ELR (cell line): ENCODE data around the gene CDK8.
"Not testable (repeated sequence)": the region's sequence is repeated elsewhere in the genome, so short reads cannot be mapped to it uniquely, and the experiment has no call there.

Experiments used
- DNase-seq: peaks from one replicate; pipeline ENCODE4 v3.0.0-alpha.2; 2015; ENCODE audit warnings: low read depth

The CDK8 gene

DNA sequence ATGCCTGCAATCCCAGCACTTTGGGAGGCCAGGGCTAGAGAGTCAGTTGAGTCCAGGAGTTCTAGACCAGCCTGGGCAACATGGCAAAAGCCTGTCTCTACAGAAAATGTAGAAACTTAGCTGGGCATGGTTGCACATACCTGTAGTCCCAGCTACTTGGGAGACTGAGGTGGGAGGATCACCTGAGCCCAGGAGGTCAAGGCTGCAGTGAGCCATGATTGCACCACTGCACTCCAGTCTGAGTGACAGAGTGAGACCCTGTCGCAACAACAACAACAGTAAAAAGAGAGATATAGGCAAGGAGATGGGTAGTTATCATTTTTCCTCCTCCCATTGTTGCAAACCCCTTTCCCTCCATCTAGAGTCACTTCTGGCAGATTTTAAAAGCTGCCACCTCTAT lies 62.2 kb downstream of the CDK8 start:
- not testable (repeated sequence) for DNase-seq

GRCh38 chr13:26320766-26321165 lies 66.8 kb downstream of the CDK8 start:
- DNase-seq = no peak

GRCh38 chr13:26323127-26323526 lies 69.2 kb downstream of the CDK8 start:
- no peak for DNase-seq

DNA sequence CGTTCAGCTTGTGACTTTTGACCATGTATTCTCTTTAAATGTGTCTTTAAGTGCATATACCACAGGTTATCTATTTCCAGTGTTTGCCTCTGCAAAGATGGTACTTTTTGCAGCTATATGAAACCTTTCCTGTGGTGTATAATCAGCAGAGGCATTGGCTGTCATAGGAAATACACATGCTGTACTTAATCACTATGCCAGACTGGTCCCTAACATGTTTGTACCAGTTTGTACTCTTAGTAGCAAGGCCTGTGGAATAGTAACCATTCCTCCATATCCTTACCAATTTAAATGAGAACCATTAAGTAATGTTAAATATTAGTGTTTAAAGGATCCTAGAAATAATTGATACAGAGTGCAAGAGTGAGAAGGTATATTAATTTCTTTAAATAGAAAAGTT lies 69.8 kb downstream of the CDK8 start:
- no peak for DNase-seq

- no peak for DNase-seq
Measured at GRCh38 chr13:26324294-26324693, 70.4 kb downstream of the CDK8 start.

GRCh38 chr13:26324867-26325266 lies 70.9 kb downstream of the CDK8 start:
- no peak for DNase-seq

DNA sequence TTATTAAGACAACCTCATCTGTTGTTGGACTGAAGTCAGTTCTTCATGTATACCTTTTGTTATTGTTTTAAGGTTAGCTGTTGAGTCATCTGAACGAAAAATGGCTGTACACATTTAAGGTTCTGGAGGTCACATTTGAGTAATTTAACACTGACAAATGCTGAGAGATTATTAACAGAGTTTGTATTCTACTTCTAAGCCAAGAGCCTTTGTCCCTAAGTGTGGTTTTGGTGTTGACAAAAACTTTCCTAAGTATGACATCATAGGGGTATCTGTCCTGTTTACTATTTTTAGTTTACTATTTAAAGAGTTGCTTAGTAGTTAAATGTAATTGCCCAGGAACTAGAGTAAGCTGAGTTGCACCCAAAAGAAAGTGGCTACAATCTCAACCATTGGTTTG lies 71.9 kb downstream of the CDK8 start:
- no peak for DNase-seq

DNA sequence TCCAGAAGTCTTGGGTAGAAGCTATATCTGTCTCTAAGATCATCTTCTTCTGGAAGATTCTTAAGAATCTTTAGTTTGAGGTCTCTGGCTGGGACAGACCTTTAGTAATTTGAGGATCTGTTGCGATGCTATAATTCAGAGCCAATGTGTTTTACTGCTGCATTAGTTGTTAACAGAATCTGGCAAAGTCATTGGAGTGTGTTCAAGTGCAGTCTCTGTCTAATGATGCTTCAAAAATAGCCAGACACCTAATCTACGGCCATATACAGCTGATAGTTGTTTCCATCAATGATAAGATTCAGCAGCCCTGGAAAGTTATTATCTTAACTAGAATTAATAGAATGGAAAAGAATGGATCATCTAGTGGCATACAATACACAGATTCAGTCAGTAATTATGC lies 72.6 kb downstream of the CDK8 start:
- DNase-seq = no peak

GRCh38 chr13:26327940-26328725 lies 74.2 kb downstream of the CDK8 start:
- DNase-seq = no peak

DNA sequence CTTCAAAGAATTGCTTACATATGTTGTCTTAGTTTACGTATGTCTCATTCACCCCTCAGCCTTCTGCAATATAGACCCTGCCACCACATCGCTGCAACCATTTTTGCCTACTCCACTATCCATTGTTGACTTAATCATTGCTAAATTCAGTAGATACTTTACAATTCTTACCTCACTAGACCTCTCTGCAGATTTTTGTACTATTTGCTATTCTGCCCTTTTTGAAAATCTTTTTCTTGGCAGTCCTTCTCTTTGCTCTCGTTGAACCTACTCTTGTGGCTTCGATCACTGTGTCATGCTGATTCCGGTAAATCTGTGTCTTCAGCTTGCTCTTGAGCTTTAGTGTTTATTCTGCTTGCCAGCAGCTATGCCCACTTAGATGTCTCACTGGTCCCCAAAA lies 81.2 kb downstream of the CDK8 start:
- no peak for DNase-seq

- peak; percentile 16 for DNase-seq
Measured at GRCh38 chr13:26340807-26341206, 86.9 kb downstream of the CDK8 start.

- DNase-seq = no peak
Measured at GRCh38 chr13:26342898-26343297, 89.0 kb downstream of the CDK8 start.

DNA sequence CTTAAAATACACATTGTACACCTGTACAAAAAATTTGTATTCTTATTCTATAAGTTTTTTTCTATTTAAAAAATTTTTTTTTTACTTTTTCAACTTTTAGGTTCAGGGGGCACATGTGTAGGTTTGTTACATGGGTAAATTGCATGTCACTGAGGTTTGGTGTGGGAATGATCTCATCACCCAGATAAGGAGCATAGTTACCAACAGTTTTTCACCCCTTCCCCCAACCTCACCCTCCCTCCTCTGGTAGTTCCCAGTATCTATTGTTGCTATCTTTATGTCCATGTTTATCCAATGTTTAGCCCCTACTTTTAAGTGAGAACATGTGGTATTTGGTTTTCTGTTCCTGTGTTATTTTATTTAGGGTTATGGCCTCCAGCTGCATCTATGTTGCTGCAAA lies 89.9 kb downstream of the CDK8 start:
- no peak for DNase-seq

DNA sequence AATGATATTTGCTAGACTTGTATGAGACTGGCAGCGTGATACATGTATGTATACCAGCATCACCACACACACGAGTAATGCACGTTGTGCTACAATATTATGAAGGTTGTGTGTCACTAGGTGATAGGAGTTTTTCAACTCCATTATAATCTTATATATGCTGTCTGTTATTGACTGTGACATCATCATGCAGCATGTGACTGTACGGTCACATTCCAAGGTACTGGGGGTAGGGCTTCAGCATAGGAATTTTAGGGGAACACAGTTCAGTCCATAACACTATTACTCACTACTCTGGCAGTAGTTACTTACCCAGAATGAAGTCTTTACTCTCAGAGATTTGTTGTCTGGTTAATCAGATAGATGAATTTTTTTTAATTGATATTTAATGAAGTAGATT lies 91.1 kb downstream of the CDK8 start:
- peak; percentile 25 for DNase-seq

GRCh38 chr13:26348966-26349365 lies 95.0 kb downstream of the CDK8 start:
- DNase-seq = no peak

DNA sequence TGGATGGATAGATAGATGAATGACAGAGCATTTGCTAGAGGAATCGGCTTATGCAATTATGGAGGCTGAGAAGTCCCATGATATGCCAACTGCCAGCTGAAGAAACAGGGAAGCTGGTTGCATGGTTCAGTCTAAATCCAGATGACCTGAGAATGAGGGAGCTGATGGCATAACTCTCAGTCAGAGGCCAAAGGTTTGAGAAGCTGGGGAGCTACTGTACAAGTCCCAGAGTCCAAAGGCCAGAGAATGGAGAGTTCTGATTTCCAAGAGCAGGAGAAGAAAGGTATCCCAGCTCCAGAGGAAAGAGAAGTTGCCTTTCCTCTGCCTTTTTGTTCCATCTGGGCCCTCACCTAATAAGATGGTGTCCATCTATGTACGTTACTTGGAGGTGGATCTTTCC lies 108.3 kb downstream of the CDK8 start:
- no peak for DNase-seq

DNA sequence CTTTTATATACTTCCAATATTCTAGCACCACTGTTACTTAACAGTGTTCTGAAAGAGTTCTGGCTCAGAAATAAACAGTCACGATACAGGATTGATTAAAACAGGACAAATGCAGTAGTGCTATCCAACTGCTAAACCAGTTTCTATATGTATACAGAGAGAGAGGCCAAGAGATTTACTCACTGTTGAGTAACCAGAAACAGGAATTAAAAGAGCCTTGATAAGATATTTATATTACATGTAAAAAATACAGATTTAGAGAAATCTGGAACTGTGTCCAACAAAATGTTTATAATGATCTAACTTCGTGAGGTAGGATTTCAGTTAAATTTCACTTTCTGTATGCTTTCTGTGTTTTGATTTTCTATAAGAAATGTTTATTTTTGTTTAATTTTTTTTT lies 116.6 kb downstream of the CDK8 start:
- DNase-seq = no peak

GRCh38 chr13:26372747-26373146 lies 118.8 kb downstream of the CDK8 start:
- no peak for DNase-seq

DNA sequence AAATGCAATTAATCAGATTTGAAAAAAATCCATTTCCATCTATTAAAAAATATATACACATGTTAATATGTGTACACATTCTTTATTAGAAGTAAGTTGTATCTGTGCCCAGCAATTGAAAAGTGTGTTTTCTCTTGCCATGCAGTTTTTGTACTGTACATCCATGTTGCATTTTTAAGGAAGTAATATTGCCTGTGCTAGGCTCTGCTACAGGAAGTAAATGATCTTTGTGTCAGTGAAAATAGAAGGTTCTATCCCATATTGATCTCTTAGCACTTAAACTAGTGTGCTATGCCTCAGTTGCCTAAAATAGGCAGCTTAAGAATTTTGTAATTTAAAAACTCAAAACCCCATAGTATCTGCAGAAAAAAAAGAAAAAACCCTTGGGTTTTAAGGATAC lies 122.5 kb downstream of the CDK8 start:
- no peak for DNase-seq

- peak; percentile 54 for DNase-seq
Measured at GRCh38 chr13:26377038-26377437, 123.1 kb downstream of the CDK8 start.

- no peak for DNase-seq
Measured at GRCh38 chr13:26378116-26378515, 124.2 kb downstream of the CDK8 start.

DNA sequence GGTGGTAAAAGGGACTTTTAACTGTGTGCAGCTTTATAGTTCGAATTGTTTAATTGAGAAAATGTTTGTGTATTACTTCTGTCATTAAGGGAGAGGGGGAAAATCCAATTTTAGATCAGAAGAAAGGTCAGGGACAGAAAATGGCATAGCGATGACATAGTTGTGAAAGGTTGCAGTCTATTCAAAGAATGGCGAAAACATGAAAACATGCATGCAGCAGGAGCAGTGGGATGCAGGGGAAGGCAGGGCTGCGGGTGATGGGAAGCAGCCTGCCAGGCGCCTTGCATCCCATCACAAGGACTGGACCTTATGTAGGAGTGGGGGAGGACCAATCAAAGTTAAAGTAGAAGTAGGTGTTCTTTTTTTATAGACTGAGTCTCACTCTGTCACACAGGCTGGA lies 125.9 kb downstream of the CDK8 start:
- DNase-seq = no peak

DNA sequence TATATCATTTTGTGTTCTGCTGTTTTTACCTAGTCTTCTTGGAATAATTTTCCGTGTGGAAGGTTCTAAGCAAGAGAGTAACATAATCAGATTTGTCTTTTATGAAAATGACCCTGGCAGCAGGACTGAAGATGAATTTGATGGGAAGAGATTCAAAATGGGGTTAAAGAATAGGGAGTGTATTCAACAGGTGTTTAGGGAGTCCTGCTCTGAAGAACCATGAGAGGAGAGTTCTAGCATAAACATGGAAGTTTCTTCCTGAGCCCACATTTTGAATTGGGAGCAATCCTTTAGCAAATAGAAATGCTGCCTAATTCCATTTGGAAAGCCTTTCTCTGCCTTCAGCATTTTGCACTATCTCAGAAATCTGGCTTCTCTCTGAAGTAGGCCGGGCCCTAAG lies 127.0 kb downstream of the CDK8 start:
- DNase-seq = no peak

DNA sequence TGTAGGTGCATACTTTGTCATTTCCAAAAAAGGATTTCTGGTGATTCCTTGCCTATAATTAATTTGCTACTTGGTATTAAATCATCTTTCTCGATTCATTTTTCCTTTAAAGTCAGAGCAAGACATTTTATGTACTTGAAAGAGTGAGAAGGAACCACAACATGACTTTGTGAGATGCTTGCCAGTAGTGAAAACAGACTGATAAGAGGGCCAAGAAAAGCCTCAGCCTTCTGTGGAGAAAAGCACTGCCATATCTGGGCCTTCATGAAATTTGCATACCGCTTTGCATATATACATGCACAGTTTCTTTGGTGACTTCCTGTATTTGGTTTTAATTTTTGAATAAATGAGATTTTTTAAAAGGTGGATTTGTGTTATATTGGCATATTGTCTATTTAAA lies 128.4 kb downstream of the CDK8 start:
- no peak for DNase-seq
